ENCODE results near the gene KCNB1. TPM values are rescaled to one million over a fixed set of nuclear protein-coding genes. Genes with fewer than 3 reads are reported as not detected.

KCNB1 gene
- 0.16 to 0.42 TPM (median 0.25 TPM) in 5 replicates for total RNA-seq (2022; extraction: Qiagen RNA extraction)

GRCh38 chr20:49482621-49483017 is at the start of gene KCNB1:
KCNB1 (minus strand) TSS chr20:49482668; CDS start chr20:49482480, 188 bp downstream.

Other genes with a start within 250 kb of the KCNB1 start
- gene ZNFX1, start 204.6 kb downstream of the KCNB1 start, total RNA-seq (2022; extraction: Qiagen RNA extraction), result 21.7 to 28.4 TPM (median 24.2 TPM) in 5 replicates
- gene PTGIS, start 85.5 kb upstream of the KCNB1 start, total RNA-seq (2022; extraction: Qiagen RNA extraction), result 0.04 to 0.09 TPM (median 0.07 TPM) in 3 of 5 replicates, not detected in the others
- gene B4GALT5, start 231.2 kb upstream of the KCNB1 start, total RNA-seq (2022; extraction: Qiagen RNA extraction), result 48.8 to 65.6 TPM (median 60.1 TPM) in 5 replicates

Measured in A549 treated with CORT108297 at 1 μM for 4 hours (cell line).